Activated T-cell treated with anti-CD3 and anti-CD28 coated beads for 1 hour (primary cell): ENCODE measurements around the gene JAKMIP2.
"Not testable (repeated sequence)": the region's sequence is repeated elsewhere in the genome, so short reads cannot be mapped to it uniquely, and the experiment has no call there.

Source experiments
- DNase-seq: peaks from one replicate; pipeline ENCODE4 v3.0.0-alpha.2; 2020; ENCODE audit warnings: low read depth

JAKMIP2 gene

DNA sequence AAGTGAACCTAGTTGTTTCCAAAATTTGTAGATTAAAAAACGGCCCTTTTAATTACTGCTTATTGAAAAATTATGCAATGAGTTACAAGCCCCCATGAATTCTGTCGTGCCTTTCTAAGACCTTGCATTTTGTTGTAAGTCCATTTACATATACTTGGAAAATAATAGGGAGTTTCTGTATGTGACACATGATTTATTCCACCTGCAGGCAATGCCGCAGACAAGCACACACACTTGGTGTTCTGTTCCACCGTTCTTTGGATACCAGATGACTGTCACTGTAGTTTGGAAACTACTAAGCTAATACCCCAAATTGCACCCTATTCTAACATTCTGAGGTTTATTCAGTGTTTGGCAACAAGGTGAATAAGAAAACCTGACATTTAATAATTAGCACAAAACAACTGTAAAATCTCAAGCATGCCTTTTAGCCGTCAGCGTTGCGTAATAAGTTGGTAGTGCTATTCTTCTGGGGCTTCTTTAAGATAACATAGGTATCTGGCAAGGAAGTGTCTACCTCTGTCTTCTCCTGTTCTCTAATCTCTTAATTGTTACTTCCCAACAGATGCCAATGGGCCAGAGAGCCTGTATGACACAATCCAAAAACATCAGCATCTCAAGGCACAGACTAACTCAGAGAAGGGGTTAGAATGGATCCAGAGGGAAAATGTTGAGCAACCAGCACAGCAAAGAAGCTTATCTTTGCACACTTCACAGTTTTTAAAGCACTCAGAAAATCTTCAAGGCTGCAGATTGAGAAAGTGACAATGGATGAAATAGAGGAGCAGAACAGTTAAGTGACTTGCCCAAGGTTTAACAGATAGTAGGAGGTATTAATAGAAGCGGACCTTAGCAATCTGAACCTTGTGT lies 224.4 kb downstream of the JAKMIP2 start:
- DNase-seq, result no peak

DNA sequence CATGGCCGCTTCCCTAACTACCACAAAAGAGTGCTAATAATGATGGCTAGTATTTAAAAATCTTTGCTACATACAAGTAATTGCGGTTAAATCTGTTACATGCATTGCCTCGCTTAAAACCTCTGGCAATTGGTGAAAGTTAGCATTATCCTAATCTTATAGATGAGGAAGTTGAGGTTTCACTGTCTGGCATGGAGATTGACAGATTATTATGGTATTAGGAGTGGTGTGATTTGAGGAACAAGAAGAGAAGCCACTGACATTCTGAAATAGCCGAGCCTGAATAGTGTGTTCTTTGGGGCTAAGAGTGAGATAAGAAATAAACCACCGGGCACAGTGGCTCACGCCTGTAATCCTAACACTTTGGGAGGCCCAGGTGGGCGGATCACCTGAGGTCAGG lies 227.4 kb downstream of the JAKMIP2 start:
- no peak for DNase-seq

DNA sequence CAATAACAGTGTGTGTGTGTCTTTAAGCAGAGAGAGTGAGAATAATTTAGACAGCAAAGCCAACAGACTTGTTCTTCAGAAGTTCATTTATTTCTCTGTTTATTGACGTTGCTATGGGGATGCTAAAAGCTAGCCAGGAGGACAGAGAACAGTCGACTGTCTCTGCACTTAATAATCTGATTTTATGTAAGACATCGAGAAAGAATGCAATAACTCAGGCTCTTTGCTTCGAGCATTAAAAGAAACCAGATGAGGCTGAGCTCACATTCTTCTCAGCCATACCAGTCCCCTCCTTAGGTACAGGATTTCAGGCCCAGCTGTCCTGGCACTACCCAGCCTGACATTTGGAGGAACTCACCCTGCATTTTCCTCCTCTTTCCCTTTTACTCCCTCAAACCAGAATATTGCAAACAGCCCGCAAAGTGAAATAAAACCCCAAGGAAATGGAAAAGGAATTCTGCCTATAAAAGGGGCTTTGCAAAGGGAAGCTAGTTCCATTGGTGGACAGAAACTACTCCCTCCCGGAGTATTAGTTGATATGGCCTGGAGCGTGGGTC lies 228.2 kb downstream of the JAKMIP2 start:
- no peak for DNase-seq

DNA sequence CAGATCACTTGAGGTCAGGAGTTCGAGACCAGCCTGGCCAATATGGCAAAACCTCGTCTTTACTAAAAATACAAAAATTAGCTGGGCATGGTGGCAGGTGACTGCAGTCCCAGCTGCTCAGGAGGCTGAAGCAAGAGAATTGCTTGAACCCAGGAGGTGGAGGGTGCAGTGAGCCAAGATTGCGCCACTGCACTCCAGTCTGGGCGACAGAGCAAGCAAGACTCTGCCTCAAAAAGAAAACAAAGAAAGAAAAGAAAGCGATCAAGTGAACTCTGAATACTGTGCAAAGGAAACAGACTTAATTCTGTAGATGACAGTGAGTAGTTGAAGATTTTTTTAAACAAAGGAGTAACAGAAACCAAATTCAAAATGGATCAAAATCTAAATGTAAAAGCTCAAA lies 228.7 kb downstream of the JAKMIP2 start:
- not testable (repeated sequence) for DNase-seq

DNA sequence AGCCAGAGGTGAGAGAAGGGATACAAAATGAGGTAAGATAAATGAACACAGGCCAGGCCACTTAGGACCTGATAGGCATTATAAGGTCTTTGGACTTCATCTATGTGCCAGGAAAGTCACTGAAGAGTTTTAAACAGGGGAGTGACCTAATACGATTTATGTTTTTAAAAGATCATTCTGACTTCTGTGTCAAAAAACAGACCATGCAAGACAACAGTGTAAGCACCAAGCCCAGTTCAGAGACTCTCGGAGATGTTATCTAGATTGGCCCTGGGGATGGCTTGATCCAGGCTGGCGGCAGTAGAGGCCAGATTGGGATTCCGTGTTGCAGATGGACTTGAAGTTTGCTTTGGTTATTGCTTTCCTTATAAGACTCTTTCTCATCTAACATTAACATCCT lies 229.6 kb downstream of the JAKMIP2 start:
- no peak for DNase-seq

GRCh38 chr5:147551677-147552076 lies 230.9 kb downstream of the JAKMIP2 start:
- no peak for DNase-seq

DNA sequence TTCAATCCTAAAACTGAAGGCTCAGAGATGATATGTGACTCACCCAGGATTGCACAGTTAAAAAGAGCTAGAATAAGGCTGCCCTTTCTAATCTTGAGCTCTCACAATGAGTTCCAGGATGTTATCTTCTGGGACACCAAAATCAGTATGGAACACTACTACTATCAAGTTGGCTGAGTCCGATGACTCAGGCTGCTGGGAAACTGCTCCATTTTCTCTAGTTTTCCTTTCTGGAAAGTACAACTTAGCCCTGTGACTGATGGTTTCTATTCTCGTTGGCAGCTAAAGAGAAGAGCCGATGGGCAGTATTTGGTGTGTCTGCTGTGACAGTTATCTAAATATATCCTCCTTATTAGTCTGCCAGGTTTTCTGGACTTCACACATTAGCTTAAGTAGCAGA lies 234.8 kb downstream of the JAKMIP2 start:
- DNase-seq, result no peak

DNA sequence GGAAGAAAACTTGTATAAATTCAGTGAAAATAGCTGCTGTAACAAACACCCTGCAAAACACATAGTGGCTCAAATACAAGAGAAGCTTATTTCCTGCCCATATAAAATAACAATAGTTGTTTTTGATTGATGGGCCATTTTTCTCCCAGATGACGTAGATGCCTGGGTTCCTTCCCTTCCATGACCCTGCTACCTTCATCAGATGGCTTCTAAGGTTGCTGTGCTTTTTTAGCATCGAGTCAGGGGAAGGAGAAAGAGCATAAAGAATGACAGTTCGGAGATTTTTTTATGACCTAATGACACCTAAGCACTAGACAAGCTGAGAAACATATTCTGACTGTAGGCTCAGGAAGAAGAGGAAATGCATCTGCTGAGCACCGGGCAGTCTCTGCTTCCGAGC lies 238.0 kb downstream of the JAKMIP2 start:
- no peak for DNase-seq

- DNase-seq, result no peak
These were observed 243.5 kb downstream of the JAKMIP2 start for GRCh38 chr5:147539053-147539452.

- DNase-seq, result no peak
These were observed 244.3 kb downstream of the JAKMIP2 start for GRCh38 chr5:147538236-147538635.
